Measurements from ENCODE around the gene VRK3. TPM values are rescaled to one million over a fixed set of nuclear protein-coding genes. Genes with fewer than 3 reads are reported as not detected.
A peak's percentile ranks its signal among the peaks of the same experiment; 100 is the strongest.
"Not testable (repeated sequence)": the region's sequence is repeated elsewhere in the genome, so short reads cannot be mapped to it uniquely, and the experiment has no call there.

The VRK3 gene
- 26.5 TPM for polyA plus RNA-seq (2012; ENCODE audit: missing spikeins)

GRCh38 chr19:50025022-50025793, at the start of gene VRK3:
Gene VRK3, minus strand, starts transcription at chr19:50025372. Its CDS starts 9,210 bp downstream, at chr19:50016162.
- DNase-seq (ENCODE audit: insufficient read length), result peak; percentile 95
- FAIRE-seq, result peak; percentile 98
- TF ChIP-seq TAF1 (IDR thresholded peaks at IDR 0.05; ENCODE audit: borderline replicate concordance, low read depth, low read length), result no peak
- peak; percentile 73 for TF ChIP-seq POLR2AphosphoS5 (IDR thresholded peaks at IDR 0.05; ENCODE audit: low read depth, low read length)
- TF ChIP-seq POLR2A (IDR thresholded peaks at IDR 0.05; ENCODE audit: low read depth, low read length), result peak; percentile 77; the same call in 1 of the 2 replicates

- FAIRE-seq; DNase-seq (ENCODE audit: insufficient read length): not testable (repeated sequence)
Measured at GRCh38 chr19:50068382-50068781, 43.2 kb upstream of the VRK3 start.

GRCh38 chr19:50067575-50067974, 42.4 kb upstream of the VRK3 start:
- DNase-seq (ENCODE audit: insufficient read length) (no peak), FAIRE-seq (no peak)
- TF ChIP-seq POLR2AphosphoS5 (IDR thresholded peaks at IDR 0.05; ENCODE audit: low read depth, low read length) (no peak), TAF1 (IDR thresholded peaks at IDR 0.05; ENCODE audit: borderline replicate concordance, low read depth, low read length) (no peak), POLR2A (IDR thresholded peaks at IDR 0.05; ENCODE audit: low read depth, low read length) (no peak)

GRCh38 chr19:50065938-50066337, 40.8 kb upstream of the VRK3 start:
- TF ChIP-seq POLR2A (IDR thresholded peaks at IDR 0.05; ENCODE audit: low read depth, low read length), result no peak
- no peak for TF ChIP-seq POLR2AphosphoS5 (IDR thresholded peaks at IDR 0.05; ENCODE audit: low read depth, low read length)
- TF ChIP-seq TAF1 (IDR thresholded peaks at IDR 0.05; ENCODE audit: borderline replicate concordance, low read depth, low read length), result no peak
- no peak for DNase-seq (ENCODE audit: insufficient read length)
- FAIRE-seq, result no peak

- DNase-seq (ENCODE audit: insufficient read length) (no peak), FAIRE-seq (no peak)
- TF ChIP-seq TAF1 (IDR thresholded peaks at IDR 0.05; ENCODE audit: borderline replicate concordance, low read depth, low read length) (no peak), POLR2AphosphoS5 (IDR thresholded peaks at IDR 0.05; ENCODE audit: low read depth, low read length) (no peak), POLR2A (IDR thresholded peaks at IDR 0.05; ENCODE audit: low read depth, low read length) (no peak)
Measured at GRCh38 chr19:50061650-50062049, 36.5 kb upstream of the VRK3 start.

GRCh38 chr19:50060107-50060506, 34.9 kb upstream of the VRK3 start:
- TF ChIP-seq POLR2AphosphoS5 (IDR thresholded peaks at IDR 0.05; ENCODE audit: low read depth, low read length) (no peak), POLR2A (IDR thresholded peaks at IDR 0.05; ENCODE audit: low read depth, low read length) (no peak), TAF1 (IDR thresholded peaks at IDR 0.05; ENCODE audit: borderline replicate concordance, low read depth, low read length) (no peak)
- FAIRE-seq, result no peak

GRCh38 chr19:50059045-50059444, 33.9 kb upstream of the VRK3 start:
- no peak for FAIRE-seq
- TF ChIP-seq POLR2A (IDR thresholded peaks at IDR 0.05; ENCODE audit: low read depth, low read length) (no peak), TAF1 (IDR thresholded peaks at IDR 0.05; ENCODE audit: borderline replicate concordance, low read depth, low read length) (no peak), POLR2AphosphoS5 (IDR thresholded peaks at IDR 0.05; ENCODE audit: low read depth, low read length) (no peak)
- DNase-seq (ENCODE audit: insufficient read length), result no peak

More at GRCh38 chr19:50060107-50060506, 34.9 kb upstream of the VRK3 start:
- DNase-seq (ENCODE audit: insufficient read length), result no peak

GRCh38 chr19:50058425-50058824, 33.3 kb upstream of the VRK3 start:
- DNase-seq (ENCODE audit: insufficient read length) (no peak), FAIRE-seq (no peak)
- no peak for TF ChIP-seq TAF1 (IDR thresholded peaks at IDR 0.05; ENCODE audit: borderline replicate concordance, low read depth, low read length)
- TF ChIP-seq POLR2AphosphoS5 (IDR thresholded peaks at IDR 0.05; ENCODE audit: low read depth, low read length), result no peak
- no peak for TF ChIP-seq POLR2A (IDR thresholded peaks at IDR 0.05; ENCODE audit: low read depth, low read length)

GRCh38 chr19:50053119-50053518, 27.9 kb upstream of the VRK3 start:
- FAIRE-seq (no peak), DNase-seq (ENCODE audit: insufficient read length) (no peak)
- no peak for TF ChIP-seq POLR2A (IDR thresholded peaks at IDR 0.05; ENCODE audit: low read depth, low read length)
- TF ChIP-seq TAF1 (IDR thresholded peaks at IDR 0.05; ENCODE audit: borderline replicate concordance, low read depth, low read length), result no peak
- no peak for TF ChIP-seq POLR2AphosphoS5 (IDR thresholded peaks at IDR 0.05; ENCODE audit: low read depth, low read length)

- FAIRE-seq, result no peak
- TF ChIP-seq POLR2A (IDR thresholded peaks at IDR 0.05; ENCODE audit: low read depth, low read length), result no peak
- no peak for TF ChIP-seq TAF1 (IDR thresholded peaks at IDR 0.05; ENCODE audit: borderline replicate concordance, low read depth, low read length)
- no peak for TF ChIP-seq POLR2AphosphoS5 (IDR thresholded peaks at IDR 0.05; ENCODE audit: low read depth, low read length)
- no peak for DNase-seq (ENCODE audit: insufficient read length)
Measured at GRCh38 chr19:50051964-50052363, 26.8 kb upstream of the VRK3 start.

- DNase-seq (ENCODE audit: insufficient read length); FAIRE-seq: not testable (repeated sequence)
Measured at GRCh38 chr19:50051228-50051895, 26.2 kb upstream of the VRK3 start.
